HUDEP-2 (cell line): ENCODE results near the gene LSM7.
A peak's percentile ranks its signal among the peaks of the same experiment; 100 is the strongest.
"Not testable (repeated sequence)": the region's sequence is repeated elsewhere in the genome, so short reads cannot be mapped to it uniquely, and the experiment has no call there.

Experiments
- DNase-seq, 76 experiments: peaks; one replicate each; lab custom pipeline; 2025; ENCODE audit not compliant: unreplicated experiment in 76 of 76; lab: John Stamatoyannopoulos, UW

LSM7 gene

DNA sequence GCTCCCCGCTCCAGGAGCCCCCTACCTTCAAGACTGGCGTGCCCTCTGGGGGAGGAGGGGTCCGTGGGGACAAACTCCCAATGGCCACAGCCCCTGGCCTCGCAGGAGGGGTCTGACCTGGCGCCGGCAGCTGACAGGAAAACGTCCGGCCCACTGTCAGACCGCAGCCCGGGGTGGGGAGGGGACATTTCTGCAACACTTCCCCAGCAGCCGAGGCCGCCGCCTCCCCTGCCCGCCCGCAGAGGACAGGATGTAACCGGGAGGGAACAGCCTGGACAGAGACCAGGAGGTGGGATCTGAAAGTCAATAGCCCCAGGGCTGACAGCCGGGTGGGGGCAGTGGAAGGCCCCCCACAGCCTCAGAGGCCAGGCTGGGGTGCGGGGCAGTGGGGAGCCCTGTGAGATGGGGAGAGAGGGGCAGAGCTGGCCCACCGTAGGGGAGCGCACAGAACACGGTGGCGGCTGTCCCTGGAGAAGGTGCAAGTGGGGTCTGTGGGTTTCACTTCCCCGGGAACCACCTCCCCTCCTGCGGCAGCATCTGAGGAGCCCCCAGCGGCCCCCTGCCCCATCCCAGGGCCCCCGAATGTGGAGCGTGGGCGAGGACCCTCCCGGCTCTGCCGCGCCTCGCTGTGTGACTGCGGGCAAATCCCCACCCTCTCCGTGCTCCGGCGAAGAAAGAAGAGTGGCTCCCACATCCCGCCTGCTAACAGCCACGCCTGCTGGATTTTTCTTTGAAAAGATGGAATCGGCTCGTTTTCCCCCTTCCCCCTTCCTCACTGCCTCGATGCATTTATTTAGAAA, 46.1 kb downstream of the LSM7 start, which contains the start of gene PEAK3:
Gene PEAK3, minus strand, starts transcription at position 114 of the 800 bp plus-strand sequence. CDS start 1,244 bp downstream, outside the sequence.
- peak in 1 of 76 experiments; percentile 15 for DNase-seq

DNA sequence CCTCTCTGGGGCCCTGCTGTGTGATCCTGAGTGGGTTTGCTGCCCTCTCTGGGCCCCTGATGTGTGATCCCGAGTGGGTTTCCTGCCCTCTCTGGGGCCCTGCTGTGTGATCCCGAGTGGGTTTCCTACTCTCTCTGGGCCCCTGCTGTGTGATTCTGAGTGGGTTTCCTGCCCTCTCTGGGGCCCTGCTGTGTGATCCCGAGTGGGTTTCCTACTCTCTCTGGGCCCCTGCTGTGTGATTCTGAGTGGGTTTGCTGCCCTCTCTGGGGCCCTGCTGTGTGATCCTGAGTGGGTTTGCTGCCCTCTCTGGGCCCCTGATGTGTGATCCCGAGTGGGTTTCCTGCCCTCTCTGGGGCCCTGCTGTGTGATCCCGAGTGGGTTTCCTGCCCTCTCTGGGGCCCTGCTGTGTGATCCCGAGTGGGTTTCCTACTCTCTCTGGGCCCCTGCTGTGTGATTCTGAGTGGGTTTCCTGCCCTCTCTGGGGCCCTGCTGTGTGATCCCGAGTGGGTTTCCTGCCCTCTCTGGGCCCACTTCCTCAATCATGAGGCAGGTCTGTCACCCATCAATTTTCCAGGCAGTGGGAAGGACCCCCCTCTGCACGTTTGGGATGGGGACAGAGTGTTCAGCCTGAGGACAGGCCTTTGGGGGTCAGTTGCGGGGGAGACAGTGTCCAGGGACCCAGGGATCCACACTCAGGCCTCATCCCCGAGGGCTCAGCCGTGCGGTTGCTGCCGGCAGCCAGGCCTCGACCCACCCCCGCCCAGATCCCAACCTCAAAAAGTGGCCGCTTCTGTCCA, 46.9 kb downstream of the LSM7 start:
- not testable (repeated sequence) for DNase-seq

DNA sequence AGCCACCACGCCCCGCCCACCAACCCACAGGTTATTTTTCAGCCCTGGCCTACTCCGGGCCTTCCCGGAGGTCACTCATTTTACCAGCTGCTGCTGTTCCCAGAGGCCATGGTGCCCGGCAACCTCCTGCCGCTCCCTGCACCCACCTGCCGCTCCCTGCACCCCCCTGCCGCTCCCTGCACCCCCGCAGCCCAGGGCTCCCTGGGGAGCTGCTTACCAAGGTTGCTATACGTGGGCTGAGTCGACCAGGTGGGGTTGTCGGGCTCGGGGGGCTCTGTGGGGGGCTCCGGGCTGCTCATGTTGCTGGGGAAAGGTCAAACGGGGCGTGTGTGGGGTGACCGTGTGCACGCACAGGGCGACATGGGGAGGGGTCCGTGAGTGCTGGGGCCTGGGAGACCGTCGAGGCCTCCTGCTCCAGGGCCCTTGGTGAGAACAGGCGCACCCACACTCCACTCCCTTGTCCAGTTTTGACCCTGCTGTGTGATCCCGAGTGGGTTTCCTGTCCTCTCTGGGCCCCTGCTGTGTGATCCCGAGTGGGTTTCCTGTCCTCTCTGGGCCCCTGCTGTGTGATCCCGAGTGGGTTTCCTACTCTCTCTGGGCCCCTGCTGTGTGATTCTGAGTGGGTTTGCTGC, 47.6 kb downstream of the LSM7 start:
- DNase-seq: no peak

DNA sequence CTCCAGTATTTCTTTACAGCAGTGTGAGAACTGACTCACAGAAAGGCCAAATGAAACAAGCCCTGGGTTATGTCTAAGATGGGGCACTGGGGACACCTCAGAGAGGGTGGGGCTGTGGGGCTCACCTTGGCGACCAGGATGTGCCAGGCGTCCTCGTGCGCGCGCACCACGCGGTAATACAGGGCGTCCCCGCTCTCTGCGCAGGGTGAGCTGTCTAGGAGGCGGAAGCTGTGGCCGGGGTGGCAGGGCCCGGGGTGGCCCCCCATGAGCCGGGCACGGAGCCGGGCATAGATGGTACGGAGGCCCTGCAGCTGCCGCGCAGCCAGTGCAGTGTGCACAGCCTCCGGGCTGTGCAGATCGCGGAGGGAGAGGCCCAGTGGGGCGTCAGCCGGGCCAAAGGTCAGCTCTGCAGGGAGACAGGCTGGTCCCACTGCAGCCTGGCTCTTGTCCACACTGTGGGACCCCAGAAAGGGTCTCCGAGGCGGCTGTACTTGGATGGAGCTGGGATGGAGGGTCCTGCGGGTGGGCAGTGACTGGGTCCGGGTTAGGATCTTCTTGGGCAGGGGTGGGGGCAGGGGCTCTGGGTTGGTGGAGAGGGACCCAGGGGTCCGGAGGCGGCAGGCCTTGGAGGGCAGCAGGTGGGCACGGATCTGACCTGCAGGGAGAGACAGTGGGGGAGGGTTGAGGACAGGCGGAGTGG, 49.8 kb downstream of the LSM7 start:
- DNase-seq: no peak

DNA sequence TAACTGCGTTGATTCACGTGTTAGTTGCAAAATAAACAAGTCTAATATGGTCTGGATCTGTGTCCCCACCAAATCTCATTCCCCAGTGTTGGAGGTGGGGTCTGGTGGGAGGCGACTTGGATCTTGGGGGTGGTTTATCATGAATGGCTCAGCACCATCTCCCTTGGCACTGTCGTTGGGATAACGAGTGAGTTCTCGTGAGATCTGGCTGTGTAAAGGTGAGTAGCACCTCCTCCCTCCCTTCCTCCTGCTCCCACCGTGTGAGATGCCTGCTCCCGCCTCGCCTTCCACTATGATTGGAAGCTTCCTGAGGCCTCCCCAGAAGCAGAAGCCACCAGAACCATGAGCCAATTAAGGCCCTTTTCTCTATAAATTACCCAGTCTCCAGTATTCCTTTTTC, 51.2 kb downstream of the LSM7 start:
- DNase-seq: no peak

DNA sequence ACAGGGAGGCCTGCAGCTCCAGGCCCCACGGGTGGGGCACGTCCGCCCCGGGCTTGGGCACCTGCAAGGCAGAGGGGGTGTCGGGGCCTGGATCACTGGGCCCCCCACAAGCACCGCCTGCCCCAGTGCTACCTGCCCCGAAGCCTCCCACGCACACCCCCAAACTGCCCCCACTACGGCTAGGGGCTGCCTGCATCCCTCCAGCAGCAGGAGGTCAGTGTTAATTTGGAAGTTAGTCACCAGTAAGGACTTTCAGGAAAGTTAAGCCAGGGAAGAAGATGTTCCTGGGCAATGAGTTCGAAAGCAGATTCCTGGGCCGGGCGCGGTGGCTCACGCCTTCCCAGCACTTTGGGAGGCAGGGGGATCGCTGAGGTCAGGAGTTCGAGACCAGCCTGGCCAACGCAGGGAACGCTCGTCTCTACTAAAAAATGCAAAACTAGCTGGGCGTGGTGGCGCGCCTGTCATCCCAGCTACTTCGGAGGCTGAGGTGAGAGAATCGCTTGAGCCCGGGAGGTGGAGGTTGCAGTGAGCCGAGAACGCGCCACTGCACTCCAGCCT, 51.9 kb downstream of the LSM7 start:
- no peak for DNase-seq

DNA sequence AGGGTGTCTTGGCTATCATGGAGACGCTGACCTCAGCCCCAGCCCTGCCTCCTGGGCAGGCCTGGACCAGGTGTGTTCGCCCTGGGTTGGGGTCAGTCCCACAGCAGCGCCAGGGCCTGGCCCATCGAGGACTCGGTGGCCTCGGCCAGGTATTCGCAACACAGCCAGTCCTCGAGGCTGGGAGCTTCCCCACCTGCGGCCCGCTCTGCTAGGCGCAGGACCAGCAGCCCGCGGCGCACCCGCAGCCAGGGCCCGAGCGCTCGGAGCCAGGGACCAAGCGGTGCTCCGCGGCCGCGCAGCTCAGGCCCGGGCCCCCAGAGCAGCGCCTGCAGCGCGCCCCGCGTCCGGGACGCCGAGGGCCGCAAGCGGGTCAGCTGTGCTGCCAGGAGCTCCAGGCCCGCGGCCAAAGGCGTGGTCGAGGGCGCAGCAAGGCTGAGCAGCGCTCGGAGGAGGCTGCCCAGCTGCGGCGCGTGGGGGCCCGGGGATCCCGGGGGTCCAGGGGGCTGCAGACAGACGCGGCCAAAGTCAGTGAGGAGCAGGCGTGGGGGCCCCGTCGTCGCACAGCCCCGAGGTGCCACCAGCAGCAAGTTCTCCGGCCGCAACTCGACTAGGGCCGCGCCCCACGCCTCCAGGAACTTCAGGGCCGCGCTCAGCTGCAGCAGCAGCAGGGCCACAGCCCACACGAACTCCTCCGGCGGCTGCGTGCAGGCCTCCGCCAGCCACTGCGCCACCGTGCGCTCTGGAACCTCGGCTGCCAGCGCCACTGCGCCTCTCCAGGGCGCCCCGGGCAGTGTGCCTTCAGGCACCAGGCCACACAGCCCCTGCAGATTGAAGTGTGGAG, 52.6 kb downstream of the LSM7 start:
- no peak for DNase-seq

DNA sequence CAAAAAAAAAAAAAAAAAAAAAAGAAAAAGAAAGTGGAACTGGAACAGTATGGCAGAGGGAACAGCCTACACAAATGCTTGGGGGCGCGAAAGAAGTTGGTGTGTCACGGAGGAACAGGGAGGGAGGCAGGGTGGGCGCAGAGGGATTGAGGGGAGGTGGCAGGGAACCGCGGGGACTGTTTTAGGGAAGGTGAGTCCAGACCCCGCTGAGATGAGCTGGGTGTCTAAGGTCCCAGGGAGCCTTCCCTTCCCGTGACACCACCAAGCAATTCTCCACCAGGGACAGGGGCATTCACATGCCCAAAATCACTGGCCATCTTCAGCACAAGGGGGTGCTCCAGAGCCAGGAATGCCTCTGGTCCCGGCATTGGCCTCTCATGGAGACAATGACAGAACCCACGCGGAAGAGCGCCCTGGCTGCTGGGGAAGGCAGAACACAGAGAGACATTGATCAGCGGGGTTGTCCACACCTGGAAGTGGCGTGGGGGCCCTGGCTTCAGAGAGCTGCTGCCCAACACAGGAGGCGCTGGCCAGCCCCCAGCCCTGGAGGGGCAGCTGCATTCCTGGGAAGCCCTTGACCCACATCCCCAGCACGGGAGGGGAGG, 53.4 kb downstream of the LSM7 start:
- DNase-seq: peak in 59 of 76 experiments; percentile 32 to 74 (median 55)

DNA sequence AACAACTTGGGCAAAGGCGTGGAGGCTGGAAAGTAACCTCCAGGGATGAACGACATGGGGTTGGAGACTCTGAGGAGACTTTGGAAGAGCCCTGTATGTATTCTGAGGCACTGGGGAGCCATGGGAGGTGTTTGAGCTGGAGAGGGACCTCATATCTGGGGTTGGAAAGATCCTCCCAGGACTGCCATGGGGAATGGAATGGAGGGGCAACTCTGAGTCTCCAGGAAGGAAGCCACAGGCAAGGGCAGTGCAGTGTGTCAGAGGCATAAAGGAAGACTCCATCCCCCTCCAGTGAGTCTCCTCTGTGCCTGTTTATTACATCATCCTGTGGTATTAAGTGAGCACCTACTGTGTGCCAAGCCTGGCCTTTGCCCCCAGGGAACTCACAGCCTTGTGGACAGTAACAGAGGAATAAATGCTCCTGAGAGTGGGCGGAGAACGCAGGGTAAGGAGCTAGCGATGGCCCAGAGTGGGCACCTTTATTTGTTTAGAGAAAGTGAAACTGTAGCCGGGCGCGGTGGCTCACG, 54.1 kb downstream of the LSM7 start:
- no peak for DNase-seq

DNA sequence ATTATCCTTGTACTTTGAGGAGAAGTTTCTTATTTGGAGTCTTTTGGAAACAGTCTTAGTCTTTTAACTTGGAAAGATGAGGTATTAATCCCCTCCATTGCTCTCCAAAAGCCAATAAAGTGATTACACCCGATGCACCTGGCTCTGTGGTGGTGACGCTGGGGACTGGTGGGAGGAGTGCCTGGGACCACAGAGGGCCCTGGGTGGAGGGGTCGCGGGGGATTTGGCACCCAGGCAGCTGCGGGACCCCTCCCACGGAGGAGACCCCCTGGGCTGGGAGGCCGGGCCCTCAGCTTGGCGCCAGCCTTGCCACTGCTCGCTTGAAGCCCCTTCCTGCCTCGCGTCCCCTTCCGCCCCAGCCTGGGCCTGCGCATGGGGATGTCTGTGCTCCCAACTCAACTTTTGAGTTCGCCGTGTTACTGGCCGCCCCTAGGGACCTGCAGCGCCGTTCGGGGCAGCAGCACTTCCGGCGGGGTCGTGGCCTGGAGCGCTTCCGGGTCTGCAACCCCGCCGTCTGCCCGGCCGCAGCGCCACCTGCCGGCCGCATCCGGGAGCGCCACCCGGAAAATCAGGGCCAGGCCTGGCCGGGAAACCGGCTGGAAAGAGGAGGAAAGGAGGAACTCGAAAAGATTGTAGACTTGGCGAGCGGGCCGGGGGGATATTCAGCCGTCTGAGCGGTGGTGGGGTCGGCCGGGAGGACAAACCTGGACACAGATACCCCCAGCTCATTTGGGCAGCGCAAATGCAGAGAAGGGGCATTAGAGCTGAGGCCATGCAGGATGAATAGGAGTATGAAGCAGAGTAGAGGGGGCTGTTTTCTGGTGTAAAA, 54.8 kb downstream of the LSM7 start:
- peak in 63 of 76 experiments; percentile 16 to 87 (median 72) for DNase-seq
